Prostate gland (tissue), 2 donors: ENCODE data around the gene CNTNAP2.
"Not testable (repeated sequence)": the region's sequence is repeated elsewhere in the genome, so short reads cannot be mapped to it uniquely, and the experiment has no call there.

Source experiments
- CTCF ChIP-seq, 4 experiments: fragments of 200-600 bp in 2 of 4; fragments of 450-650 bp in 2 of 4; sonication (generic) in 2 of 4; IDR thresholded peaks; 1 replicate in 3 of 4; 2 replicates in 1 of 4; pipeline ENCODE4 v1.5.1; 2016 to 2019; ENCODE audit warnings: antibody characterized with exemption in 4 of 4, mild to moderate bottlenecking in 2 of 4, moderate library complexity in 2 of 4
- POLR2AphosphoS5 ChIP-seq: sonication (generic); formaldehyde crosslinking; IDR thresholded peaks from one replicate; pipeline ENCODE4 v1.6.1; 2017; ENCODE audit warnings: antibody characterized with exemption

DNA sequence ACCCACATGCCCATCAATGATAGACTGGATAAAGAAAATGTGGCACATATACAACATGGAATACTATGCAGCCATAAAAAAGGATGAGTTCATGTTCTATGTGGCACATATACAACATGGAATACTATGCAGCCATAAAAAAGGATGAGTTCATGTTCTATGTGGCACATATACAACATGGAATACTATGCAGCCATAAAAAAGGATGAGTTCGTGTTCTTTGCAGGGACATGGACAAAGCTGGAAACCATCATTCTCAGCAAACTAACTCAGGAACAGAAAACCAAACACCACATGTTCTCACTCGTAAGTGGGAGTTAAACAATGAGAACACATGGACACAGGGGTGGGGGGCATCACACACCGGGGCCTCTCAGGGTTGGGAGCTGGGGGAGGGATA is 2314.1 kb downstream of the CNTNAP2 start:
- TF ChIP-seq POLR2AphosphoS5; CTCF (IDR thresholded peaks at IDR 0.05): not testable (repeated sequence)
